Gastrocnemius medialis (tissue), 4 donors: ENCODE measurements around the gene TEX44.

Experiments used
- POLR2A ChIP-seq, 2 donors: fragments of 450-650 bp; IDR thresholded peaks; one replicate each; pipeline ENCODE4 v1.6.1; 2017; ENCODE audit warnings: antibody characterized with exemption in 2 of 2, mild to moderate bottlenecking in 2 of 2, moderate library complexity in 2 of 2
- TF ChIP-seq, protein P1 (sequence below), 5 experiments: fragments of 450-650 bp in 3 of 5; fragments of 200-600 bp in 2 of 5; sonication (generic) in 2 of 5; IDR thresholded peaks in 4 of 5; conservative IDR thresholded peaks in 1 of 5; 1 replicate in 4 of 5; 2 replicates in 1 of 5; pipeline ENCODE4 v1.5.1; 2016 to 2019; ENCODE audit warnings: antibody characterized with exemption in 5 of 5, mild to moderate bottlenecking in 3 of 5, moderate library complexity in 3 of 5

- TF ChIP-seq, protein P1, sequence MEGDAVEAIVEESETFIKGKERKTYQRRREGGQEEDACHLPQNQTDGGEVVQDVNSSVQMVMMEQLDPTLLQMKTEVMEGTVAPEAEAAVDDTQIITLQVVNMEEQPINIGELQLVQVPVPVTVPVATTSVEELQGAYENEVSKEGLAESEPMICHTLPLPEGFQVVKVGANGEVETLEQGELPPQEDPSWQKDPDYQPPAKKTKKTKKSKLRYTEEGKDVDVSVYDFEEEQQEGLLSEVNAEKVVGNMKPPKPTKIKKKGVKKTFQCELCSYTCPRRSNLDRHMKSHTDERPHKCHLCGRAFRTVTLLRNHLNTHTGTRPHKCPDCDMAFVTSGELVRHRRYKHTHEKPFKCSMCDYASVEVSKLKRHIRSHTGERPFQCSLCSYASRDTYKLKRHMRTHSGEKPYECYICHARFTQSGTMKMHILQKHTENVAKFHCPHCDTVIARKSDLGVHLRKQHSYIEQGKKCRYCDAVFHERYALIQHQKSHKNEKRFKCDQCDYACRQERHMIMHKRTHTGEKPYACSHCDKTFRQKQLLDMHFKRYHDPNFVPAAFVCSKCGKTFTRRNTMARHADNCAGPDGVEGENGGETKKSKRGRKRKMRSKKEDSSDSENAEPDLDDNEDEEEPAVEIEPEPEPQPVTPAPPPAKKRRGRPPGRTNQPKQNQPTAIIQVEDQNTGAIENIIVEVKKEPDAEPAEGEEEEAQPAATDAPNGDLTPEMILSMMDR (IDR thresholded peaks at IDR 0.05 in 4 of 5, conservative IDR thresholded peaks at IDR 0.05 in 1 of 5), result no peak
- no peak for TF ChIP-seq POLR2A (IDR thresholded peaks at IDR 0.05)
These were observed 43.9 kb upstream of the TEX44 start for GRCh38 chr2:231548752-231549151.
